SK-N-SH (cell line): ENCODE data around the gene GOLGB1. TPM values are rescaled to one million over a fixed set of nuclear protein-coding genes. Genes with fewer than 3 reads are reported as not detected.

ENCODE experiments used
- CTCF ChIA-PET: fragments of 300-600, 350-600 bp; formaldehyde crosslinking; extraction: SDS; loops from one replicate; lab custom pipeline; 2021; lab: Yijun Ruan, JAX
- POLR2A ChIA-PET: fragments of 350-600 bp; sonication (Branson Sonifier 250); formaldehyde crosslinking; extraction: SDS; loops from one replicate; lab custom pipeline; 2020; ENCODE audit warnings: antibody characterized with exemption, inconsistent platforms; lab: Yijun Ruan, JAX
- DNase-seq: peaks from one replicate; pipeline ENCODE4 v3.0.0; 2012
- H2AFZ ChIP-seq: fragments of 200-600 bp; sonication (generic); 2 replicates; pipeline ENCODE4 v1.8.1; 2016; ENCODE audit warnings: antibody characterized with exemption, mild to moderate bottlenecking, low read depth
- H3F3A ChIP-seq: fragments of 200-600 bp; sonication (generic); replicated peaks from 2 replicates; pipeline ENCODE3; 2016; ENCODE audit warnings: antibody characterized with exemption, mild to moderate bottlenecking; ENCODE audit not compliant: insufficient read depth
- H3K27ac ChIP-seq, 2 experiments: fragments of 200-500 bp in 1 of 2; fragments of 200-600 bp in 1 of 2; sonication (Bioruptor generic) in 1 of 2; sonication (generic), shearing (Covaris generic) in 1 of 2; 2 replicates each; pipeline versions ENCODE4 v1.5.1 to v1.6.1; 2014 to 2016; ENCODE audit warnings: low read depth in 2 of 2, inconsistent platforms in 1 of 2, low read length in 1 of 2, mild to moderate bottlenecking in 1 of 2, mixed read lengths in 1 of 2
- H3K27me3 ChIP-seq: fragments of 200-600 bp; sonication (generic), shearing (Covaris generic); 2 replicates; pipeline ENCODE4 v1.6.1; 2016; ENCODE audit warnings: mixed run types; ENCODE audit not compliant: insufficient read depth
- H3K36me3 ChIP-seq, 2 experiments: fragments of 200-500 bp in 1 of 2; fragments of 200-600 bp in 1 of 2; sonication (Bioruptor generic) in 1 of 2; sonication (generic) in 1 of 2; replicated peaks in 1 of 2; 2 replicates each; pipeline versions ENCODE3 to v1.5.1; 2014 to 2016; ENCODE audit warnings: low read length in 1 of 2, mild to moderate bottlenecking in 1 of 2; ENCODE audit not compliant: insufficient read depth in 2 of 2, control insufficient read depth in 1 of 2
- H3K4me1 ChIP-seq, 2 experiments: fragments of 200-500 bp in 1 of 2; fragments of 200-600 bp in 1 of 2; sonication (Bioruptor generic) in 1 of 2; sonication (generic), shearing (Covaris generic) in 1 of 2; 2 replicates each; pipeline versions ENCODE4 v1.5.1 to v1.6.1; 2014 to 2016; ENCODE audit warnings: low read depth in 1 of 2, low read length in 1 of 2, mixed run types in 1 of 2; ENCODE audit not compliant: insufficient read depth in 2 of 2, control insufficient read depth in 1 of 2
- H3K4me2 ChIP-seq: fragments of 200-600 bp; sonication (generic), shearing (Covaris generic); 2 replicates; pipeline ENCODE4 v1.6.1; 2017; ENCODE audit warnings: mixed run types
- H3K4me3 ChIP-seq, 2 experiments: fragments of 200-500 bp in 1 of 2; fragments of 200-600 bp in 1 of 2; sonication (Bioruptor generic) in 1 of 2; sonication (generic), shearing (Covaris generic) in 1 of 2; 2 replicates each; pipeline versions ENCODE4 v1.5.1 to v1.8.1; 2014 to 2016; ENCODE audit warnings: low read depth in 2 of 2, inconsistent platforms in 1 of 2, low read length in 1 of 2, mild to moderate bottlenecking in 1 of 2, mixed read lengths in 1 of 2, moderate library complexity in 1 of 2
- H3K79me2 ChIP-seq: fragments of 200-600 bp; sonication (generic); 2 replicates; pipeline ENCODE4 v1.8.1; 2017; ENCODE audit warnings: mild to moderate bottlenecking; ENCODE audit not compliant: insufficient read depth
- H3K9ac ChIP-seq: fragments of 200-600 bp; sonication (generic); 2 replicates; pipeline ENCODE4 v1.6.1; 2017; ENCODE audit warnings: mixed run types
- H3K9me2 ChIP-seq: fragments of 200-600 bp; sonication (generic); 2 replicates; pipeline ENCODE4 v1.6.1; 2017; ENCODE audit warnings: mixed run types
- H3K9me3 ChIP-seq: fragments of 200-600 bp; sonication (generic); 2 replicates; pipeline ENCODE4 v1.6.1; 2017; ENCODE audit warnings: mixed run types, mild to moderate bottlenecking, moderate library complexity
- H4K20me1 ChIP-seq: fragments of 200-600 bp; sonication (generic); 2 replicates; pipeline ENCODE4 v1.6.1; 2017; ENCODE audit warnings: mild to moderate bottlenecking, mixed run types; ENCODE audit not compliant: insufficient read depth
- MXI1 ChIP-seq: IDR thresholded peaks from 2 replicates; pipeline ENCODE4 v1.6.1; 2012; ENCODE audit warnings: mild to moderate bottlenecking, low read depth, low read length, improper control_type of control experiment
- RCOR1 ChIP-seq: fragments of 150-350 bp; IDR thresholded peaks from 2 replicates; pipeline ENCODE4 v1.6.1; 2017; ENCODE audit warnings: antibody characterized with exemption, low read length
- WGBS: methylation state at CpG from one replicate; pipeline ENCODE4 v1.1.6; 2017; ENCODE audit warnings: low lambda C conversion rate; 5-methylcytosine and 5-hydroxymethylcytosine counted together
- polyA plus RNA-seq, 3 experiments: library from polyadenylated mRNA; depleted of rRNA; stranded (reverse); fragments of >200 nt; gene quantifications; 2 replicates each; pipeline ENCODE4 v1.2.3, GENCODE V29; 2012
- small RNA-seq, 7 experiments: library from RNA; depleted of rRNA; stranded (forward); fragments of <200 nt; gene quantifications; one replicate each; pipeline ENCODE3, GENCODE V24; 2012

GOLGB1 gene
- polyA plus RNA-seq, 1 of the 3 experiments (the other 2 are of a cell fraction), result 10.3 TPM

DNA sequence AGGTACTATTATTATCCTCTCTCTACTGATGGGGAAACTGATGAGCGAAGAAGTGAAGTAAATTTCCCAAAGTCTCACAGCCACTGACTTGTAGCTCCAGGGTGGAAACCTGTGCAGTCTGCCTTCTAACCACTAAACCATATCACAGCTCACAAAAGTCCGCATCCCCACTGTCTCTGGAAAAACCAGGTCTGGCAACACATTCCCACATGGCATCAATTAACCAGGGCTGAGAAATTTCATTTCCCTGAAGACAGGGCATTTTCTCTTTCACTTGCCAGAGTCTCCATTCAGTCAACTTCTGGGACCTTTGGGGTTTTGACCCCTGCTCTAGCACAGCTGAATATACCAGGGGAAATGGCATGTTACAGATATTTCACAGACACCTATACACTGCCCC is 129.8 kb downstream of the GOLGB1 start:
- Histone ChIP-seq H3K79me2 (no peaks in the 10 kb centered on the region), H3K9me2 (no peaks in the 10 kb centered on the region), H3K4me2 (no peak overlapping the region), H3K4me3 (no peak overlapping the region), H3F3A (no peaks in the 10 kb centered on the region), H3K9ac (no peak overlapping the region), H3K36me3 (no peaks in the 10 kb centered on the region), H4K20me1 (no peaks in the 10 kb centered on the region), H3K4me1 (peaks cover 0 to 5% of the 10 kb centered on the region in 2 experiments; a peak in 1 of 4 replicates), H3K9me3 (no peaks in the 10 kb centered on the region), H2AFZ (no peak overlapping the region), H3K27me3 (no peaks in the 10 kb centered on the region), H3K27ac (no peak overlapping the region)
- CTCF ChIA-PET, result no interaction called here
- peak; percentile 52 for DNase-seq
- TF ChIP-seq RCOR1 (peak; percentile 50; the same call in 1 of the 2 replicates), MXI1 (no peak)
- POLR2A ChIA-PET, result no interaction called here
- WGBS, result 51% methylated on average over 2 of the region's 2 CpGs

Small RNAs within 50 kb of the gene (small RNA-seq; reads per million reads assigned to genes)
- 0 reads per million in 7 experiments for gene RNU4-62P

Other genes starting within 250 kb of the GOLGB1 start
- gene POLQ, start 203.8 kb downstream of the GOLGB1 start, polyA plus RNA-seq (2012; rRNA removed), result 1.4 and 2.6 TPM in 2 replicates
- not detected in 2 replicates for gene ARGFX, start 181.8 kb downstream of the GOLGB1 start, polyA plus RNA-seq (2012; rRNA removed)
- gene FBXO40, start 156.4 kb downstream of the GOLGB1 start, polyA plus RNA-seq (2012; rRNA removed), result not detected in 2 replicates
- gene HCLS1, start 88.8 kb downstream of the GOLGB1 start, polyA plus RNA-seq (2012; rRNA removed), result 0.23 and 0.29 TPM in 2 replicates
- gene IQCB1, start 85.3 kb upstream of the GOLGB1 start, polyA plus RNA-seq (2012; rRNA removed), result 10.4 and 14.3 TPM in 2 replicates
- gene EAF2, start 85.5 kb upstream of the GOLGB1 start, polyA plus RNA-seq (2012; rRNA removed), result 0.63 and 0.85 TPM in 2 replicates
- 0.10 TPM in 2 replicates for gene SLC15A2, start 144.7 kb upstream of the GOLGB1 start, polyA plus RNA-seq (2012; rRNA removed)